HL-60 (cell line): ENCODE results near the gene ABHD8.

Experiments
- CTCF ChIP-seq: IDR thresholded peaks from one replicate; pipeline ENCODE4 v1.5.1; 2011; ENCODE audit warnings: low read length, control low read depth, inconsistent platforms; ENCODE audit not compliant: insufficient read depth
- SPI1 ChIP-seq: IDR thresholded peaks from 2 replicates; pipeline ENCODE4 v1.6.1; 2012; ENCODE audit warnings: low read depth, mild to moderate bottlenecking, borderline replicate concordance

GRCh38 chr19:17286263-17286662 lies 17.0 kb downstream of the ABHD8 start:
- no peak for TF ChIP-seq CTCF
- TF ChIP-seq SPI1, result no peak
